PC-3 (cell line): ENCODE data around the gene RGS2. TPM values are rescaled to one million over a fixed set of nuclear protein-coding genes. Genes with fewer than 3 reads are reported as not detected.

Source experiments
- ATAC-seq: fragments of 200-7000 bp; cut with Tn5 transposase; 2 replicates; pipeline ENCODE4 v1.9.1; 2020; ENCODE audit warnings: mild to moderate bottlenecking, moderate library complexity
- BruUV-seq: library from RNA; stranded (reverse); fragments of 400-500 nt; replicated peaks from 2 replicates; lab custom pipeline; 2021; lab: Mats Ljungman, UMichigan
- CTCF ChIA-PET: fragments of 300-600 bp; sonication (Branson Sonifier 250); formaldehyde crosslinking; loops from one replicate; lab custom pipeline; 2022; ENCODE audit warnings: antibody characterized with exemption; lab: Charles Lee
- POLR2A ChIA-PET: fragments of 300-600 bp; sonication (Branson Sonifier 250); formaldehyde crosslinking; loops from one replicate; lab custom pipeline; 2022; ENCODE audit warnings: antibody characterized with exemption; ENCODE audit not compliant: unreplicated experiment; lab: Charles Lee
- DNase-seq: peaks from one replicate; pipeline ENCODE4 v3.0.0-alpha.2; 2015
- H2AFZ ChIP-seq: fragments of 300-600 bp; sonication (generic); 2 replicates; pipeline ENCODE4 v1.6.0; 2016; ENCODE audit warnings: antibody characterized with exemption, low read length
- H3F3A ChIP-seq: fragments of 300-600 bp; sonication (generic); one replicate; pipeline ENCODE4 v1.6.0; 2017; ENCODE audit warnings: antibody characterized with exemption, low read length, control low read depth, mild to moderate bottlenecking; ENCODE audit not compliant: unreplicated experiment
- H3K27ac ChIP-seq: fragments of 300-600 bp; sonication (generic); 2 replicates; pipeline ENCODE4 v1.5.1; 2016; ENCODE audit warnings: mild to moderate bottlenecking, low read length
- H3K27me3 ChIP-seq: fragments of 300-600 bp; sonication (generic); 2 replicates; pipeline ENCODE4 v1.6.1; 2016; ENCODE audit warnings: low read length, mixed read lengths
- H3K36me3 ChIP-seq: fragments of 300-600 bp; sonication (generic); 2 replicates; pipeline ENCODE4 v1.6.1; 2016; ENCODE audit warnings: low read depth, mixed run types, low read length, mixed read lengths
- H3K4me1 ChIP-seq: fragments of 300-600 bp; sonication (generic); 2 replicates; pipeline ENCODE4 v1.5.1; 2016; ENCODE audit warnings: low read length; ENCODE audit not compliant: insufficient read depth
- H3K4me2 ChIP-seq: fragments of 300-600 bp; sonication (generic); 2 replicates; pipeline ENCODE4 v1.6.0; 2016; ENCODE audit warnings: low read length
- H3K4me3 ChIP-seq: fragments of 300-600 bp; sonication (generic); 2 replicates; pipeline ENCODE4 v1.5.1; 2016; ENCODE audit warnings: mild to moderate bottlenecking, low read length, mixed read lengths
- H3K79me2 ChIP-seq: fragments of 300-600 bp; sonication (generic); 2 replicates; pipeline ENCODE4 v1.6.1; 2017; ENCODE audit warnings: low read length, mixed read lengths
- H3K9ac ChIP-seq: fragments of 300-600 bp; sonication (generic); 2 replicates; pipeline ENCODE4 v1.6.0; 2016; ENCODE audit warnings: mild to moderate bottlenecking, low read length
- H3K9me2 ChIP-seq: fragments of 300-600 bp; sonication (generic); replicated peaks from 2 replicates; pipeline ENCODE4 v1.6.1; 2016; ENCODE audit warnings: mixed run types, low read length, mixed read lengths
- H3K9me3 ChIP-seq: fragments of 300-600 bp; sonication (generic); 2 replicates; pipeline ENCODE4 v1.6.1; 2016; ENCODE audit warnings: low read length, mixed read lengths
- H4K20me1 ChIP-seq: fragments of 300-600 bp; sonication (generic); 2 replicates; pipeline ENCODE4 v1.6.1; 2016; ENCODE audit warnings: low read length, mixed read lengths
- EZH2 ChIP-seq: fragments of 300-600 bp; sonication (generic); IDR thresholded peaks from one replicate; pipeline ENCODE4 v1.6.1; 2017; ENCODE audit warnings: antibody characterized with exemption, mild to moderate bottlenecking, low read length; ENCODE audit not compliant: unreplicated experiment
- EZH2phosphoT487 ChIP-seq: fragments of 300-600 bp; sonication (generic); IDR thresholded peaks from 2 replicates; pipeline ENCODE4 v1.6.1; 2018; ENCODE audit warnings: mild to moderate bottlenecking, antibody characterized with exemption, low read length, borderline replicate concordance
- intact Hi-C: fragments of 100-400 bp; cut with micrococcal nuclease; formaldehyde crosslinking; loops from 2 replicates; pipeline ENCODE4 v1.9.0; 2023
- total RNA-seq: library from RNA; depleted of rRNA; stranded (reverse); fragments of >200 nt; gene quantifications from 2 replicates; pipeline ENCODE4 v1.2.3, GENCODE V29; 2014
- TF ChIP-seq, protein P1 (sequence below): fragments of 300-600 bp; sonication (generic); conservative IDR thresholded peaks from 2 replicates; pipeline ENCODE4 v1.5.1; 2017; ENCODE audit warnings: antibody characterized with exemption, low read depth, mild to moderate bottlenecking, low read length

RGS2 gene
- total RNA-seq, 1 experiment from 2014 or later: 163 TPM

DNA sequence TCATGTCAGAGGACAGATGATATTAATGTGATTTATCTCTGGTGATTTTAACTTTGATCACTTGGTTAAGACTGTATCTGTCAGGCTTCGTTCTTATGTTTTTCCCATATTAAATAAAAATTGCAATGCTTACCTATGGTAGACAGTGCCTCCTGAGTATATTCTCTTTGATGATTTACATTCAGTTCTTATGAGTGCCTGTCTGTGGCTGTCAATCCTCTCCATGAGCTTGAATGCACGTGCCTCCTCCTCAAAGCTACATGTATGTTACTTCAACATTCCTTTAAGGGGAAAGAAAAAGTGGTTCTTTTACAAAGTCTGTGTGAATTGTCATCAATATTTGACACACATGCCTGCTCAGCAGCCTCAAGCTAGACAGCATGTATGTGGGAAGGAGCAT lies 44.2 kb upstream of the RGS2 start:
- Histone ChIP-seq H3K9me2 (no peaks in the 10 kb centered on the region), H3F3A (peaks cover 6% of the 10 kb centered on the region), H3K27me3 (no peaks in the 10 kb centered on the region), H3K9ac (no peak overlapping the region), H3K27ac (no peak overlapping the region), H3K4me3 (no peak overlapping the region), H2AFZ (no peak overlapping the region), H3K4me1 (peaks cover 32% of the 10 kb centered on the region), H4K20me1 (no peaks in the 10 kb centered on the region), H3K79me2 (no peaks in the 10 kb centered on the region), H3K9me3 (no peaks in the 10 kb centered on the region), H3K36me3 (no peaks in the 10 kb centered on the region), H3K4me2 (no peak overlapping the region)
- CTCF ChIA-PET: no interaction called here
- DNase-seq (no peak), ATAC-seq (no peak)
- intact Hi-C loops: loop anchor here (10.0 kb wide), 2 partner anchors 60 to 100 kb away; no protein-coding TSS in a partner anchor
- POLR2A ChIA-PET: no interaction called here
- TF ChIP-seq, protein P1, sequence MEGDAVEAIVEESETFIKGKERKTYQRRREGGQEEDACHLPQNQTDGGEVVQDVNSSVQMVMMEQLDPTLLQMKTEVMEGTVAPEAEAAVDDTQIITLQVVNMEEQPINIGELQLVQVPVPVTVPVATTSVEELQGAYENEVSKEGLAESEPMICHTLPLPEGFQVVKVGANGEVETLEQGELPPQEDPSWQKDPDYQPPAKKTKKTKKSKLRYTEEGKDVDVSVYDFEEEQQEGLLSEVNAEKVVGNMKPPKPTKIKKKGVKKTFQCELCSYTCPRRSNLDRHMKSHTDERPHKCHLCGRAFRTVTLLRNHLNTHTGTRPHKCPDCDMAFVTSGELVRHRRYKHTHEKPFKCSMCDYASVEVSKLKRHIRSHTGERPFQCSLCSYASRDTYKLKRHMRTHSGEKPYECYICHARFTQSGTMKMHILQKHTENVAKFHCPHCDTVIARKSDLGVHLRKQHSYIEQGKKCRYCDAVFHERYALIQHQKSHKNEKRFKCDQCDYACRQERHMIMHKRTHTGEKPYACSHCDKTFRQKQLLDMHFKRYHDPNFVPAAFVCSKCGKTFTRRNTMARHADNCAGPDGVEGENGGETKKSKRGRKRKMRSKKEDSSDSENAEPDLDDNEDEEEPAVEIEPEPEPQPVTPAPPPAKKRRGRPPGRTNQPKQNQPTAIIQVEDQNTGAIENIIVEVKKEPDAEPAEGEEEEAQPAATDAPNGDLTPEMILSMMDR: no peak
- TF ChIP-seq EZH2phosphoT487 (no peak), EZH2 (no peak)
- no TSS peak for BruUV-seq

DNA sequence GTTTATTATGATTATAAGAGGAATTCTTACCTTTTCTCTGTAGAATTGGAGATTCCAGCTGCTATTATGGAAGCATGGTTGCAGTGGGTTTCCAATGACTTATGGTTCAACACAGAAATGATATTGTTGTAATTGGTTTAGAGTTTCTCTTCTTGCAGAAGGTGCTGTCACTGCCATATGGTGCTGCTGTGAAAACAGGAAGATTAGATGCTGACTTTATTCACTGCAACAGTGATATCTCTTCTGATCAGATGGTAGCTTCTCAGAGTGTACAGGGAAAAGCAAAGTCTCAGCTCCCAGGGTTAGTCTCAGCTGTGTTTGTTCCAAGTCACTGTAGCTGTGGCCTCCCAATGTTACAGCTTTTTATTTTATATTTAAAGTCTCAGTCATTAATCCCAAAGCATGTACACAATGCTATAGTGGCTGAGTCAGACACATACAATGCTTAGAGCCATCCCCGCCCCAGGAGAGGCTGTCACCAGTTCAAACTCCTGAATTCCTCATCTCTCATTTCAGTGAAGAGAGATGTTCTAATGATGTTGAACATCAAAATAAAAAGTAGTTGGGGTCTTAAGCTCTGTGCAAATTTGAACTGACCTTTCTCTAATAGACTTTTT lies 42.7 kb upstream of the RGS2 start:
- no peak overlapping the region for H3K9ac ChIP-seq
- DNase-seq (peak; percentile 70), ATAC-seq (peak; percentile 84)
- H3K79me2 ChIP-seq: no peaks in the 10 kb centered on the region
- peak overlapping the region; percentile 61; the same call in 1 of the 2 replicates for H3K4me2 ChIP-seq
- no peak overlapping the region for H3K27ac ChIP-seq
- ChIA-PET POLR2A (no interaction called here), CTCF (no interaction called here)
- no peaks in the 10 kb centered on the region for H4K20me1 ChIP-seq
- H3K4me1 ChIP-seq: peaks cover 32% of the 10 kb centered on the region
- intact Hi-C loops: loop anchor here (10.0 kb wide), 2 partner anchors 61 to 101 kb away; no protein-coding TSS in a partner anchor
- H3K4me3 ChIP-seq: no peak overlapping the region
- H3K9me2 ChIP-seq: no peaks in the 10 kb centered on the region
- H3K36me3 ChIP-seq: no peaks in the 10 kb centered on the region
- no peaks in the 10 kb centered on the region for H3K9me3 ChIP-seq
- no peak overlapping the region for H2AFZ ChIP-seq
- BruUV-seq: no TSS peak
- TF ChIP-seq, protein P1: no peak
- no peak for TF ChIP-seq EZH2
- TF ChIP-seq EZH2phosphoT487: no peak
- H3K27me3 ChIP-seq: no peaks in the 10 kb centered on the region
- peaks cover 6% of the 10 kb centered on the region for H3F3A ChIP-seq

DNA sequence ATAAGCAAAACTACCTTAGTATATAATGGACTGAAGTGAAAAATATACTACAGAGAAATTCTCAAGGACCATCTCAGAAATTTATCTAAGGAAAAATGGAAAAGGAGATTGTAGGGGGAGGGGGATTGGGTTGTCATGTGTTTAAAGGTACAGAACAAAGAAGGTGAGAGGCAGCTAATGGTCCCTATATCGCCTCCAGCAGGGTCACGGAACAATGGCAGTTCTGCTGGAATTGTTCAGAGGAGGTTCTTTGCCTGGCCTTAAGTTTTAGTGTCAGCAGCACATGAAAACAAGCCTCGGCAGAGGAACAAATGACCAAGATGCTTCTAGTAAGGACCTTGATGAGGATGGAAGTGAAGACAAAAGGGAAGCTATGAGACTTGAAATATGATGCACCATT lies 42.0 kb upstream of the RGS2 start:
- ATAC-seq (no peak), DNase-seq (no peak)
- H3K27ac ChIP-seq: no peak overlapping the region
- H2AFZ ChIP-seq: no peak overlapping the region
- CTCF ChIA-PET: interaction anchor here (0.6 kb wide), 1 partner anchor 37 kb away, joined by 4 read pairs; no protein-coding TSS in a partner anchor
- H3K4me3 ChIP-seq: no peak overlapping the region
- POLR2A ChIA-PET: no interaction called here
- no peaks in the 10 kb centered on the region for H3K36me3 ChIP-seq
- no peak overlapping the region for H3K4me2 ChIP-seq
- TF ChIP-seq EZH2phosphoT487: no peak
- TF ChIP-seq, protein P1: no peak
- no peaks in the 10 kb centered on the region for H3K79me2 ChIP-seq
- BruUV-seq: no TSS peak
- H3K9ac ChIP-seq: no peak overlapping the region
- no peaks in the 10 kb centered on the region for H4K20me1 ChIP-seq
- no peaks in the 10 kb centered on the region for H3K9me3 ChIP-seq
- H3F3A ChIP-seq: peaks cover 6% of the 10 kb centered on the region
- intact Hi-C loops: loop anchor here (10.0 kb wide), 2 partner anchors 62 to 102 kb away; no protein-coding TSS in a partner anchor
- H3K9me2 ChIP-seq: no peaks in the 10 kb centered on the region
- H3K4me1 ChIP-seq: peaks cover 32% of the 10 kb centered on the region
- H3K27me3 ChIP-seq: no peaks in the 10 kb centered on the region
